HepG2 (cell line): ENCODE data around the gene EPHA2. TPM values are rescaled to one million over a fixed set of nuclear protein-coding genes. Genes with fewer than 3 reads are reported as not detected.

Experiments
- KDM1A ChIP-seq: IDR thresholded peaks from 2 replicates; pipeline ENCODE4 v1.6.1; 2016; ENCODE audit warnings: missing compliant biosample characterization
- MXI1 ChIP-seq: IDR thresholded peaks from 3 replicates; pipeline ENCODE4 v1.6.1; 2012; ENCODE audit warnings: low read depth, low read length, inconsistent platforms, borderline replicate concordance
- RELA ChIP-seq: sonication (generic); formaldehyde crosslinking; IDR thresholded peaks from 2 replicates; pipeline ENCODE4 v1.4.0; 2020; ENCODE audit warnings: missing genetic modification reagents
- SP1 ChIP-seq, 2 experiments: fragments of 450-650 bp in 1 of 2; sonication (generic) in 1 of 2; formaldehyde crosslinking in 1 of 2; IDR thresholded peaks; 2 replicates each; pipeline versions ENCODE4 v1.4.0 to v1.6.1; 2016 to 2020; ENCODE audit warnings: missing genetic modification reagents in 1 of 2
- SP2 ChIP-seq: sonication (generic); formaldehyde crosslinking; IDR thresholded peaks from 2 replicates; pipeline ENCODE4 v1.5.1; 2020; ENCODE audit warnings: mild to moderate bottlenecking, missing genetic modification reagents
- SRSF1 ChIP-seq: fragments of 200-400 bp; formaldehyde crosslinking; optimal IDR thresholded peaks from 2 replicates; pipeline ENCODE3; 2017; ENCODE audit warnings: mild to moderate bottlenecking, low read depth, low read length, moderate library complexity
- STAT6 ChIP-seq: sonication (generic); formaldehyde crosslinking; IDR thresholded peaks from 2 replicates; pipeline ENCODE4 v1.4.0; 2020; ENCODE audit warnings: missing genetic modification reagents, mild to moderate bottlenecking, borderline replicate concordance
- ZEB1 ChIP-seq: IDR thresholded peaks from 2 replicates; pipeline ENCODE4 v1.6.1; 2012; ENCODE audit warnings: mild to moderate bottlenecking, low read depth, inconsistent platforms; ENCODE audit not compliant: insufficient replicate concordance
- ZFAT ChIP-seq: sonication (generic); formaldehyde crosslinking; conservative IDR thresholded peaks from 2 replicates; pipeline ENCODE4 v1.8.1; 2023; ENCODE audit warnings: missing genetic modification reagents, inconsistent platforms
- ZNF3 ChIP-seq: IDR thresholded peaks from 2 replicates; pipeline ENCODE4 v1.7.0; 2017; ENCODE audit warnings: inconsistent platforms
- ZNF512 ChIP-seq: sonication (generic); formaldehyde crosslinking; IDR thresholded peaks from 2 replicates; pipeline ENCODE4 v1.4.0; 2020; ENCODE audit warnings: mild to moderate bottlenecking, missing genetic modification reagents
- ZNF672 ChIP-seq: sonication (generic); formaldehyde crosslinking; IDR thresholded peaks from 2 replicates; pipeline ENCODE4 v1.8.1; 2022; ENCODE audit warnings: missing genetic modification reagents
- polyA plus RNA-seq, 8 experiments: library from polyadenylated mRNA; depleted of rRNA in 3 of 8; stranded (reverse) in 7 of 8; unstranded in 1 of 8; fragments of >200 nt; fragmentation: Illumina TruSeq in 4 of 8; extraction: Trizol in 4 of 8; gene quantifications; 2 replicates each; pipeline versions ENCODE4 v1.2.1 to v1.2.3, GENCODE V29; 2011 to 2016; ENCODE audit warnings: low read depth in 4 of 8, missing spikeins in 1 of 8, mixed read lengths in 1 of 8; ENCODE audit not compliant: insufficient read depth in 1 of 8
- total RNA-seq, 5 experiments: library from RNA; depleted of rRNA; stranded (reverse); fragments of >200 nt; fragmentation: Illumina TruSeq; extraction: Trizol; gene quantifications; 2 replicates each; pipeline ENCODE4 v1.2.3, GENCODE V29; 2016; ENCODE audit warnings: low read depth in 1 of 5
- TF ChIP-seq, protein P1 (sequence below): sonication (generic); formaldehyde crosslinking; IDR thresholded peaks from one replicate; pipeline ENCODE4 v1.5.1; 2020; ENCODE audit warnings: mild to moderate bottlenecking, missing genetic modification reagents; ENCODE audit errors: not compliant biosample characterization
- TF ChIP-seq, protein P2 (sequence below): sonication (generic); formaldehyde crosslinking; conservative IDR thresholded peaks from 2 replicates; pipeline ENCODE4 v1.8.0; 2022; ENCODE audit warnings: mild to moderate bottlenecking, moderate library complexity, missing genetic modification reagents

EPHA2 gene
- total and polyA plus RNA-seq, 2 of the 13 experiments (the other 11 are each of a cell fraction or from before 2014, with no cell fraction given) = 33.6 to 53.6 TPM

DNA sequence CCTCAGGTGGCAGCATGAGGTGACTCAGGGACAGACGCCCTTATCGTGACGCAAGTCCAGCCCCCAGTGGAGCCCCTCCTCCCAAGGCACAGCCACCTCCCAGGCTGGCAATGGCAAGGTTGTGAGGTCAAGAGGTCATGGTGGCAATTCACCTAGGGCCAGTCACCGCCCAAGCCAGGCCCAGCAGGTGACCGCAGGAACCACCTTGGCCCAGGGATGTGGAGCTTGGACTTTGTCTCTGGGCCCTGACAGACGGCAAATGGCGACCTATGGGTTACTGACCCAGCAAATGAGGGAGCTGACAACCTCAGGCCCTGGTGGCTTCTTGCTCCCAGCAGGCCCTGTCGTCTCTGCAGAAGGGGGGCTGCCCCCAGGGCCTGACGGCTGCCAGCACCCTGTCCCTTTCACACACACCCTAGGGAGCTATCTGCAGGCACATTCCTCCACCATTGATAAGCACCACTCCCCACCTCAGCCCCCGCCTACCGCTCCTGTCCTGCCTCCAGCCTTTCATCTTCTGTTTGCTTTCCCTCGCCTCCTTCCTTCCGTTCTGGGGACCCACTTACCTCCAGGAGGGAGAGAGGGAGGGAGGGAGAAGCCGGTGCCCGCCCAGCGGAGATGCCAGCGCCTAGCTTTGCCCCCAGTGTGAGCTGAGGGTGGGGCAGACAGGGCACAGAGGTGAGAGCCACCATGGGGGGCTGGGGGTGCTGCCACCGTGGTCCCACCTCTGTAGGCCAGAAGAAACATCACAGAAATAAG lies 12.1 kb downstream of the EPHA2 start (continued):
- TF ChIP-seq, protein P1, sequence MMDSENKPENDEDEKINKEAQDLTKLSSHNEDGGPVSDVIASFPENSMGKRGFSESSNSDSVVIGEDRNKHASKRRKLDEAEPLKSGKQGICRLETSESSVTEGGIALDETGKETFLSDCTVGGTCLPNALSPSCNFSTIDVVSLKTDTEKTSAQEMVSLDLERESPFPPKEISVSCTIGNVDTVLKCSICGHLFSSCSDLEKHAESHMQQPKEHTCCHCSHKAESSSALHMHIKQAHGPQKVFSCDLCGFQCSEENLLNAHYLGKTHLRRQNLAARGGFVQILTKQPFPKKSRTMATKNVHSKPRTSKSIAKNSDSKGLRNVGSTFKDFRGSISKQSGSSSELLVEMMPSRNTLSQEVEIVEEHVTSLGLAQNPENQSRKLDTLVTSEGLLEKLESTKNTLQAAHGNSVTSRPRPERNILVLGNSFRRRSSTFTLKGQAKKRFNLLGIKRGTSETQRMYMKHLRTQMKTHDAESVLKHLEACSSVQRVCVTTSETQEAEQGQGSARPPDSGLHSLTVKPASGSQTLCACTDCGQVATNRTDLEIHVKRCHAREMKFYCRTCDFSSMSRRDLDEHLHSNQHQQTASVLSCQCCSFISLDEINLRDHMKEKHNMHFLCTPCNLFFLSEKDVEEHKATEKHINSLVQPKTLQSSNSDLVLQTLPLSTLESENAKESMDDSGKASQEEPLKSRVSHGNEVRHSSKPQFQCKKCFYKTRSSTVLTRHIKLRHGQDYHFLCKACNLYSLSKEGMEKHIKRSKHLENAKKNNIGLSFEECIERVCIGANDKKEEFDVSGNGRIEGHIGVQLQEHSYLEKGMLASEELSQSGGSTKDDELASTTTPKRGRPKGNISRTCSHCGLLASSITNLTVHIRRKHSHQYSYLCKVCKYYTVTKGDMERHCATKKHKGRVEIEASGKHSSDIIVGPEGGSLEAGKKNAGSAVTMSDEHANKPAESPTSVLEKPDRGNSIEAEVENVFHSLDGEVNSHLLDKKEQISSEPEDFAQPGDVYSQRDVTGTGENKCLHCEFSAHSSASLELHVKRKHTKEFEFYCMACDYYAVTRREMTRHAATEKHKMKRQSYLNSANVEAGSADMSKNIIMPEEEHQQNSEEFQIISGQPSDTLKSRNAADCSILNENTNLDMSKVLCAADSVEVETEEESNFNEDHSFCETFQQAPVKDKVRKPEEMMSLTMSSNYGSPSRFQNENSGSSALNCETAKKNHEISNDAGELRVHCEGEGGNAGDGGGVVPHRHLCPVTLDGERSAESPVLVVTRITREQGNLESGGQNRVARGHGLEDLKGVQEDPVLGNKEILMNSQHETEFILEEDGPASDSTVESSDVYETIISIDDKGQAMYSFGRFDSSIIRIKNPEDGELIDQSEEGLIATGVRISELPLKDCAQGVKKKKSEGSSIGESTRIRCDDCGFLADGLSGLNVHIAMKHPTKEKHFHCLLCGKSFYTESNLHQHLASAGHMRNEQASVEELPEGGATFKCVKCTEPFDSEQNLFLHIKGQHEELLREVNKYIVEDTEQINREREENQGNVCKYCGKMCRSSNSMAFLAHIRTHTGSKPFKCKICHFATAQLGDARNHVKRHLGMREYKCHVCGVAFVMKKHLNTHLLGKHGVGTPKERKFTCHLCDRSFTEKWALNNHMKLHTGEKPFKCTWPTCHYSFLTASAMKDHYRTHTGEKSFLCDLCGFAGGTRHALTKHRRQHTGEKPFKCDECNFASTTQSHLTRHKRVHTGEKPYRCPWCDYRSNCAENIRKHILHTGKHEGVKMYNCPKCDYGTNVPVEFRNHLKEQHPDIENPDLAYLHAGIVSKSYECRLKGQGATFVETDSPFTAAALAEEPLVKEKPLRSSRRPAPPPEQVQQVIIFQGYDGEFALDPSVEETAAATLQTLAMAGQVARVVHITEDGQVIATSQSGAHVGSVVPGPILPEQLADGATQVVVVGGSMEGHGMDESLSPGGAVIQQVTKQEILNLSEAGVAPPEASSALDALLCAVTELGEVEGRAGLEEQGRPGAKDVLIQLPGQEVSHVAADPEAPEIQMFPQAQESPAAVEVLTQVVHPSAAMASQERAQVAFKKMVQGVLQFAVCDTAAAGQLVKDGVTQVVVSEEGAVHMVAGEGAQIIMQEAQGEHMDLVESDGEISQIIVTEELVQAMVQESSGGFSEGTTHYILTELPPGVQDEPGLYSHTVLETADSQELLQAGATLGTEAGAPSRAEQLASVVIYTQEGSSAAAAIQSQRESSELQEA = no peak
- TF ChIP-seq ZNF672 (CRISPR knock-in tag) = no peak
- TF ChIP-seq SRSF1 = peak; percentile 92
- TF ChIP-seq ZFAT (CRISPR knock-in tag) = no peak
- TF ChIP-seq ZEB1 = peak; percentile 71
- TF ChIP-seq SP1 (IDR thresholded peaks at IDR 0.05) = no peak
- peak; percentile 63; the same call in 1 of the 2 replicates for TF ChIP-seq SP1 (CRISPR knock-in tag; IDR thresholded peaks at IDR 0.05)
- TF ChIP-seq KDM1A (CRISPR knock-in tag) = peak; percentile 82
- TF ChIP-seq SP2 (CRISPR knock-in tag) = no peak
- TF ChIP-seq, protein P2, sequence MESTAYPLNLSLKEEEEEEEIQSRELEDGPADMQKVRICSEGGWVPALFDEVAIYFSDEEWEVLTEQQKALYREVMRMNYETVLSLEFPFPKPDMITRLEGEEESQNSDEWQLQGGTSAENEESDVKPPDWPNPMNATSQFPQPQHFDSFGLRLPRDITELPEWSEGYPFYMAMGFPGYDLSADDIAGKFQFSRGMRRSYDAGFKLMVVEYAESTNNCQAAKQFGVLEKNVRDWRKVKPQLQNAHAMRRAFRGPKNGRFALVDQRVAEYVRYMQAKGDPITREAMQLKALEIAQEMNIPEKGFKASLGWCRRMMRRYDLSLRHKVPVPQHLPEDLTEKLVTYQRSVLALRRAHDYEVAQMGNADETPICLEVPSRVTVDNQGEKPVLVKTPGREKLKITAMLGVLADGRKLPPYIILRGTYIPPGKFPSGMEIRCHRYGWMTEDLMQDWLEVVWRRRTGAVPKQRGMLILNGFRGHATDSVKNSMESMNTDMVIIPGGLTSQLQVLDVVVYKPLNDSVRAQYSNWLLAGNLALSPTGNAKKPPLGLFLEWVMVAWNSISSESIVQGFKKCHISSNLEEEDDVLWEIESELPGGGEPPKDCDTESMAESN (CRISPR knock-in tag) = 0 out of 2 replicates have a peak, but pooled peaks have one; percentile 32
- no peak for TF ChIP-seq STAT6 (CRISPR knock-in tag)
- TF ChIP-seq ZNF512 = no peak
- TF ChIP-seq RELA (CRISPR knock-in tag) = peak; percentile 79; the same call in 1 of the 2 replicates
- TF ChIP-seq ZNF3 (CRISPR knock-in tag) = no peak
- TF ChIP-seq MXI1 = no peak; the same call in 2 of the 3 replicates
